Measurements from ENCODE around the gene STAT3.

DNA sequence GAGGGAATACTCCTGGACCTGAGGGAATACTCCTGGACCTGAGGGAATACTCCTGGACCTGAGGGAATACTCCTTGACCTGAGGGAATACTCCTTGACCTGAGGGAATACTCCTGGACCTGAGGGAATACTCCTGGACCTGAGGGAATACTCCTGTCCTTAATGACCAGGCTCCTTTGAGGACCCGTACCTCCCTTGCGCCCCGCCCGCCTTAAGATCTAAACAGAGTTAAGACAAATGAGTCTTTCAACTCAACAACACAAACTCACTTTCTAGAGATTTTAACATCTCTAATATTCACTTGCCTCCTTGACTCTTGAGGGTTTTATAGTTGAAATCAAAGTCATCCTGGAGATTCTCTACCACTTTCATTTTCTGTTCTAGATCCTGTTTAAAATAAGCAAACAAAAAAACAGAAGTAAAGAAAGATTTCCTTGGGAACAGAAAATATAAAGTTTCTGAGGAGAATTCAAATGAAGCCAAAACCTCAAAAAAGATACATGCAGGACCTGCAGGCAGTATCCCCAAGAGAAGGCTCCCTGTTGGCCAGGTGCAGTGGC is 49.7 kb downstream of the STAT3 start:
- TF ChIP-seq, protein P1, sequence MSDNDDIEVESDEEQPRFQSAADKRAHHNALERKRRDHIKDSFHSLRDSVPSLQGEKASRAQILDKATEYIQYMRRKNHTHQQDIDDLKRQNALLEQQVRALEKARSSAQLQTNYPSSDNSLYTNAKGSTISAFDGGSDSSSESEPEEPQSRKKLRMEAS (IDR thresholded peaks at IDR 0.05; ENCODE audit: low read depth, low read length): no peak
- TF ChIP-seq, protein P2, sequence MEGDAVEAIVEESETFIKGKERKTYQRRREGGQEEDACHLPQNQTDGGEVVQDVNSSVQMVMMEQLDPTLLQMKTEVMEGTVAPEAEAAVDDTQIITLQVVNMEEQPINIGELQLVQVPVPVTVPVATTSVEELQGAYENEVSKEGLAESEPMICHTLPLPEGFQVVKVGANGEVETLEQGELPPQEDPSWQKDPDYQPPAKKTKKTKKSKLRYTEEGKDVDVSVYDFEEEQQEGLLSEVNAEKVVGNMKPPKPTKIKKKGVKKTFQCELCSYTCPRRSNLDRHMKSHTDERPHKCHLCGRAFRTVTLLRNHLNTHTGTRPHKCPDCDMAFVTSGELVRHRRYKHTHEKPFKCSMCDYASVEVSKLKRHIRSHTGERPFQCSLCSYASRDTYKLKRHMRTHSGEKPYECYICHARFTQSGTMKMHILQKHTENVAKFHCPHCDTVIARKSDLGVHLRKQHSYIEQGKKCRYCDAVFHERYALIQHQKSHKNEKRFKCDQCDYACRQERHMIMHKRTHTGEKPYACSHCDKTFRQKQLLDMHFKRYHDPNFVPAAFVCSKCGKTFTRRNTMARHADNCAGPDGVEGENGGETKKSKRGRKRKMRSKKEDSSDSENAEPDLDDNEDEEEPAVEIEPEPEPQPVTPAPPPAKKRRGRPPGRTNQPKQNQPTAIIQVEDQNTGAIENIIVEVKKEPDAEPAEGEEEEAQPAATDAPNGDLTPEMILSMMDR (IDR thresholded peaks at IDR 0.05; ENCODE audit: low read depth, low read length): no peak
